Putamen (tissue), 1 donor: ENCODE data around the gene PRND.
"Not testable (repeated sequence)": the region's sequence is repeated elsewhere in the genome, so short reads cannot be mapped to it uniquely, and the experiment has no call there.

Experiments
- DNase-seq: peaks from one replicate; pipeline ENCODE4 v3.0.0-alpha.2; 2016; ENCODE audit warnings: low spot score

The PRND gene

GRCh38 chr20:4737857-4738627 is 16.3 kb downstream of the PRND start:
- DNase-seq = no peak

GRCh38 chr20:4740774-4741431 is 19.2 kb downstream of the PRND start:
- DNase-seq = no peak

GRCh38 chr20:4748847-4749246 is 27.1 kb downstream of the PRND start:
- no peak for DNase-seq

- DNase-seq = no peak
Measured at GRCh38 chr20:4749326-4749725, 27.6 kb downstream of the PRND start.

- no peak for DNase-seq
Measured at GRCh38 chr20:4750381-4750780, 28.7 kb downstream of the PRND start.

GRCh38 chr20:4759100-4759884 is 37.6 kb downstream of the PRND start:
- not testable (repeated sequence) for DNase-seq

- DNase-seq = no peak
Measured at GRCh38 chr20:4763261-4763660, 41.6 kb downstream of the PRND start.

GRCh38 chr20:4763723-4764510 is 42.2 kb downstream of the PRND start:
- DNase-seq = peak; percentile 18

- no peak for DNase-seq
Measured at GRCh38 chr20:4764805-4765204, 43.1 kb downstream of the PRND start.

- no peak for DNase-seq
Measured at GRCh38 chr20:4765681-4766080, 44.0 kb downstream of the PRND start.

GRCh38 chr20:4766631-4767030 is 44.9 kb downstream of the PRND start:
- peak; percentile 13 for DNase-seq

GRCh38 chr20:4767084-4767483 is 45.4 kb downstream of the PRND start:
- DNase-seq = no peak

- DNase-seq = no peak
Measured at GRCh38 chr20:4769328-4769727, 47.6 kb downstream of the PRND start.

- no peak for DNase-seq
Measured at GRCh38 chr20:4770026-4770425, 48.3 kb downstream of the PRND start.

GRCh38 chr20:4771004-4771403 is 49.3 kb downstream of the PRND start:
- DNase-seq = no peak

- no peak for DNase-seq
Measured at GRCh38 chr20:4772132-4772531, 50.4 kb downstream of the PRND start.

GRCh38 chr20:4773014-4773413 is 51.3 kb downstream of the PRND start:
- not testable (repeated sequence) for DNase-seq

- no peak for DNase-seq
Measured at GRCh38 chr20:4773736-4774135, 52.0 kb downstream of the PRND start.

- DNase-seq = no peak
Measured at GRCh38 chr20:4774207-4774606, 52.5 kb downstream of the PRND start.

GRCh38 chr20:4775322-4776078 is 53.8 kb downstream of the PRND start:
- no peak for DNase-seq

GRCh38 chr20:4776079-4776630 is 54.4 kb downstream of the PRND start:
- DNase-seq = no peak
